BLaER1 (cell line): ENCODE data around the gene TMOD1.

Source experiments
- H3K27ac ChIP-seq: shearing (Covaris generic); formaldehyde crosslinking; 2 replicates; pipeline ENCODE4 v1.8.1; 2022
- H3K27me3 ChIP-seq: shearing (Covaris generic); formaldehyde crosslinking; 2 replicates; pipeline ENCODE4 v1.8.1; 2022
- H3K36me3 ChIP-seq: shearing (Covaris generic); formaldehyde crosslinking; 2 replicates; pipeline ENCODE4 v1.8.1; 2022
- H3K4me1 ChIP-seq: shearing (Covaris generic); formaldehyde crosslinking; 2 replicates; pipeline ENCODE4 v1.8.1; 2022
- H3K4me2 ChIP-seq: shearing (Covaris generic); formaldehyde crosslinking; 2 replicates; pipeline ENCODE4 v1.8.1; 2022
- H3K4me3 ChIP-seq: shearing (Covaris generic); formaldehyde crosslinking; 2 replicates; pipeline ENCODE4 v1.8.1; 2022
- H3K9ac ChIP-seq: shearing (Covaris generic); formaldehyde crosslinking; 2 replicates; pipeline ENCODE4 v1.8.1; 2022
- H3K9me3 ChIP-seq: shearing (Covaris generic); formaldehyde crosslinking; 2 replicates; pipeline ENCODE4 v1.8.1; 2022
- H4K20me1 ChIP-seq: shearing (Covaris generic); formaldehyde crosslinking; 2 replicates; pipeline ENCODE4 v1.8.1; 2022
- Cebpa-rat ChIP-seq: shearing (Covaris generic); IDR thresholded peaks from 2 replicates; pipeline ENCODE4 v1.8.1; 2022

TMOD1 gene

GRCh38 chr9:97591535-97591934 is 90.1 kb downstream of the TMOD1 start:
- H3K4me2 ChIP-seq, result no peak overlapping the region
- no peaks in the 10 kb centered on the region for H3K27me3 ChIP-seq
- no peaks in the 10 kb centered on the region for H3K9me3 ChIP-seq
- H3K36me3 ChIP-seq, result no peaks in the 10 kb centered on the region
- TF ChIP-seq Cebpa-rat, result no peak
- H3K4me3 ChIP-seq, result no peak overlapping the region
- H4K20me1 ChIP-seq, result no peaks in the 10 kb centered on the region
- H3K27ac ChIP-seq, result no peak overlapping the region
- H3K9ac ChIP-seq, result no peak overlapping the region
- peaks cover 14% of the 10 kb centered on the region for H3K4me1 ChIP-seq

DNA sequence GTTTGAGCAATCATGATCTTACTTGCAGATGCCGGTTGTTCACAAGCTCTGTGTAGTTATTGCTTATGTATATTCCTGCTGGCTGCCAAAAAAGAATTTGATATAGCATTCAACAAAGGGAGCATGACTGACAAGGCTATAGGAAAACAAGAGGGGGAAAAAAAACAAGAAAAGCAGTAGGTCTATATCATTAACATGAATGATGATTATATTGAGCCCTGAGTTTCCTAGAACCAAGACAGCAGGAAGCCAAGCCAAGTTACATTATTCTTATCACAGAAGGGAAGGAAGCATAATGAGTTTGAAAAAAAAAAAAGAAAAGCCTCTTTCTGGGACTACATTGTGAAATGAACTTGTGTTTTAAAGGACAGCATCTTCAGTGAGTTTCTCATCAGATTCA is 90.7 kb downstream of the TMOD1 start:
- no peaks in the 10 kb centered on the region for H4K20me1 ChIP-seq
- peaks cover 14% of the 10 kb centered on the region for H3K4me1 ChIP-seq
- no peaks in the 10 kb centered on the region for H3K9me3 ChIP-seq
- no peak overlapping the region for H3K9ac ChIP-seq
- H3K4me2 ChIP-seq, result no peak overlapping the region
- no peaks in the 10 kb centered on the region for H3K27me3 ChIP-seq
- no peaks in the 10 kb centered on the region for H3K36me3 ChIP-seq
- H3K27ac ChIP-seq, result no peak overlapping the region
- no peak for TF ChIP-seq Cebpa-rat
- H3K4me3 ChIP-seq, result no peak overlapping the region

DNA sequence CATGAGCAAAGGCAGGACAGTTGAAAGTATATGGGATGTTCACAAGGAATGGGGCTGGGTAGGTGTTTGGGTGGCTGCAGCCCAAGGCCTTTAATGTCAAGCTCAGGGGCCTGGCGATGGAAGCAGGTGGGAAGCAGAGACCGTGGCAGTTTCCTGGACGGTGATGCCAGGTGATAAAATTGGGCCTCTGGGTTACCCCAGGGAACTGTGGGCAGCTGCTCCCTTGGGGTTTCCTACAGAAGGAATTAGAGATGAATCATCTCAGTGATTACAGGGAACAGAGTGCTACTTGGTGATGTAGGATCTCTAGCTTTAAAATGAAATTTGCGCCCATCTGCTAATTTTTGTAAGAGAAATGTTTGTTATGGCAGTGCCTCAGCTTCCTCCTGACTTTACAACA is 92.5 kb downstream of the TMOD1 start:
- no peak for TF ChIP-seq Cebpa-rat
- Histone ChIP-seq H3K9ac (peak overlapping the region; percentile 49; the same call in 1 of the 2 replicates), H3K4me2 (peak overlapping the region; percentile 71), H3K9me3 (no peaks in the 10 kb centered on the region), H3K27ac (no peak overlapping the region), H3K36me3 (no peaks in the 10 kb centered on the region), H3K4me3 (no peak overlapping the region), H3K27me3 (no peaks in the 10 kb centered on the region), H4K20me1 (no peaks in the 10 kb centered on the region), H3K4me1 (peaks cover 18% of the 10 kb centered on the region)

DNA sequence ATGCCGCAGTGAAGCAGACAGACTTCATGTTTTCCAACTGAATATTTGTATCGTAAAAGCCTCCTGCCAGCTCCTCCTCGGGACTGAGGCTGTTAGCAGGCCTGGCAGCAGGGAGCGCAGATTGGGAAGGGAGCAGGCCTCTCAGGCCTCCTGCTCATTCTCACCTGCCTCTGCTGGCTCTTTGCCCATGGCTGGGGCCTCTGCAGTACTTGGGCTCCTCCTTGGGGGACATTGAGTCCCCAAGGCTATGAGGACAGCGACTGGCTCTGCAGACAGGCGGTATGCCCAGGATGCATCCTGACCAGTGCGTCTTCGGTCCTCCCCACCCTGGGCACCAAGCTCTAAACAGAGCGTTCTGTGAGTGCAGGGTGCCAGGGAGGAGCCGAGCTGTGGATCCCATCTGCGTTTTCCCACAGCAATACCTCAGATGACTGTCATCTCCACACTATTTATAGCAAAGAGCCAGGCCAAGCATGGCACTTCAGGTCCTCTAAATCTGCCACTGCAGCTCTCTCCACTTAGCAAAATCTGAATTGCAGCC is 93.0 kb downstream of the TMOD1 start:
- Histone ChIP-seq H3K4me1 (peaks cover 18% of the 10 kb centered on the region), H3K4me2 (peak overlapping the region; percentile 71), H3K9ac (peak overlapping the region; percentile 49; the same call in 1 of the 2 replicates), H3K9me3 (no peaks in the 10 kb centered on the region), H3K4me3 (no peak overlapping the region), H3K27me3 (no peaks in the 10 kb centered on the region), H3K27ac (no peak overlapping the region), H3K36me3 (peaks cover 5% of the 10 kb centered on the region), H4K20me1 (no peaks in the 10 kb centered on the region)
- TF ChIP-seq Cebpa-rat, result no peak

DNA sequence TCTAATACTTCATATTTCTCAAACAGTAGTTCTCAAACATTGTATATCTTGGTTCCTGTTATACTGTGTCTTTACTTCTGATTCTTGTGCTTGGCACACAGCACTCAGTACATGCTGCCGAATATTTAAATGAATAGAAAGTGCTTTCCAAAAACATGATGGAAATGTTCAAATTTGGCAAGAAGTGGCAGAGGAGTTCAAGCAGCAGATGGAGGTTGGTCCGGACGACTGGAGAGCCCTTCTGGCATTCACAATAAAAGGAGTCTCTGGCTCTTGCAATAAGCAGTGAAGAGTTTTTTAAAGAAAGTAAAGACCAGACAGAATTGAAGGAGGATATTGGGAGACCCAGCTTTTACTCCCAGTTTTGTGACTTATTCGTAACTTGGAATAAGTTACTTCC is 95.4 kb downstream of the TMOD1 start:
- no peak for TF ChIP-seq Cebpa-rat
- Histone ChIP-seq H3K27me3 (no peaks in the 10 kb centered on the region), H3K27ac (no peak overlapping the region), H3K4me2 (no peak overlapping the region), H3K4me1 (peaks cover 18% of the 10 kb centered on the region), H3K9ac (no peak overlapping the region), H3K36me3 (peaks cover 29% of the 10 kb centered on the region), H3K9me3 (no peaks in the 10 kb centered on the region), H3K4me3 (no peak overlapping the region), H4K20me1 (no peaks in the 10 kb centered on the region)

DNA sequence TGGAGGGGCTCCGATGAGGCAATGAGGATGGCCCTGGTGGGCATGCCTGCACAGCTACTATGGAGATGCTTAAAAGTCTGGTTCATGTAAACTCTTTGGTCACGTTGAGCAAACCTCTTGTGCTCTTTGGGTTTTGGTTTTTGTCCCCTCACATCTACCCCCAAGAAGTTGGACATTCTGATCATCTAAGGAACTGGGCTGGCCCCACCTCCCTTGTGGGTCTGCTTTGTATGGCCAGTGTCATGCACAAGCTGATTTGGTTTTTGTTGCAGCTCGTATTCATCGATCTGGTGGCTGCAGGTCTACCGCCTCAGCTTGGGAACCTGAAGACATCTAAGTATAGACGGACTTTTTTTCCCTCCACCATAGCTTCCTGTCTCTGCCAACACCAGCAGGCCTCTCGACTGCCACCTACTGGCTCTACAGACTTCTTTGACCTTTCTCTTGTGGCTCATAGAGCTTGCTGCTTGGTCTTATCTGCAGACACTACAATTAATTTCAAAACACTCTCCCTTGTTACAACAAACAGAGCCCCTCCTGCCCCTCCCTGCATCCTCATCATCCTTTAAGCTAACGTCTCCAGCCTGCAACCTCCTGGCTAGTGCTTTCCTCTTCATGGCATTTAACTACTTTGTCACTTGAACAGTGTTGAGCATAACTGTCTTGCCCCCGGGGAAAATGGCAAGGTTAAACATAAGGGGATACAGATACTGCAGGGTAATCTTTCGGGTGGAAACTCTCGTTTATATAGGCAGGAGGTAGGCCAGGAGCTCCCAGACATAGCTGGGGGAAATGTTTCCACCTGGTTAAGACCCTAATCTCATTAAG is 97.2 kb downstream of the TMOD1 start:
- H3K4me1 ChIP-seq, result peaks cover 16% of the 10 kb centered on the region
- TF ChIP-seq Cebpa-rat, result no peak; the same call in 1 of the 2 replicates
- H4K20me1 ChIP-seq, result no peaks in the 10 kb centered on the region
- no peak overlapping the region for H3K9ac ChIP-seq
- no peak overlapping the region for H3K4me2 ChIP-seq
- H3K27me3 ChIP-seq, result no peaks in the 10 kb centered on the region
- H3K27ac ChIP-seq, result no peak overlapping the region
- H3K4me3 ChIP-seq, result no peak overlapping the region
- H3K9me3 ChIP-seq, result no peaks in the 10 kb centered on the region
- peaks cover 47% of the 10 kb centered on the region for H3K36me3 ChIP-seq

GRCh38 chr9:97599314-97599846 is 97.9 kb downstream of the TMOD1 start:
- no peak overlapping the region for H3K4me2 ChIP-seq
- H3K27ac ChIP-seq, result no peak overlapping the region
- no peaks in the 10 kb centered on the region for H3K27me3 ChIP-seq
- H3K4me1 ChIP-seq, result peaks cover 9% of the 10 kb centered on the region
- no peaks in the 10 kb centered on the region for H4K20me1 ChIP-seq
- no peak for TF ChIP-seq Cebpa-rat
- H3K36me3 ChIP-seq, result peaks cover 53% of the 10 kb centered on the region
- H3K9me3 ChIP-seq, result no peaks in the 10 kb centered on the region
- H3K9ac ChIP-seq, result no peak overlapping the region
- H3K4me3 ChIP-seq, result no peak overlapping the region

GRCh38 chr9:97600531-97601227 is 99.2 kb downstream of the TMOD1 start:
- H3K9ac ChIP-seq, result no peak overlapping the region
- no peaks in the 10 kb centered on the region for H3K27me3 ChIP-seq
- 0 out of 2 replicates have a peak, but pooled peaks cover 5% of the 10 kb centered on the region for H3K4me1 ChIP-seq
- no peak for TF ChIP-seq Cebpa-rat
- H3K27ac ChIP-seq, result no peak overlapping the region
- H4K20me1 ChIP-seq, result no peaks in the 10 kb centered on the region
- no peaks in the 10 kb centered on the region for H3K9me3 ChIP-seq
- H3K36me3 ChIP-seq, result peaks cover 66% of the 10 kb centered on the region
- H3K4me3 ChIP-seq, result no peak overlapping the region
- H3K4me2 ChIP-seq, result no peak overlapping the region

- no peaks in the 10 kb centered on the region for H4K20me1 ChIP-seq
- TF ChIP-seq Cebpa-rat, result no peak
- H3K9me3 ChIP-seq, result no peaks in the 10 kb centered on the region
- no peak overlapping the region for H3K4me3 ChIP-seq
- no peak overlapping the region for H3K4me2 ChIP-seq
- no peak overlapping the region for H3K9ac ChIP-seq
- peaks cover 73% of the 10 kb centered on the region for H3K36me3 ChIP-seq
- no peaks in the 10 kb centered on the region for H3K27me3 ChIP-seq
- 0 out of 2 replicates have a peak, but pooled peaks cover 5% of the 10 kb centered on the region for H3K4me1 ChIP-seq
- no peak overlapping the region for H3K27ac ChIP-seq
Observed at GRCh38 chr9:97601228-97601898, 99.9 kb downstream of the TMOD1 start.
